Effector CD4-positive, alpha-beta T cell (primary cell): Measurements from ENCODE around the gene PLXND1.
"Not testable (repeated sequence)": the region's sequence is repeated elsewhere in the genome, so short reads cannot be mapped to it uniquely, and the experiment has no call there.

Experiments
- DNase-seq: peaks from one replicate; pipeline ENCODE4 v3.0.0-alpha.2; 2020

The PLXND1 gene

DNA sequence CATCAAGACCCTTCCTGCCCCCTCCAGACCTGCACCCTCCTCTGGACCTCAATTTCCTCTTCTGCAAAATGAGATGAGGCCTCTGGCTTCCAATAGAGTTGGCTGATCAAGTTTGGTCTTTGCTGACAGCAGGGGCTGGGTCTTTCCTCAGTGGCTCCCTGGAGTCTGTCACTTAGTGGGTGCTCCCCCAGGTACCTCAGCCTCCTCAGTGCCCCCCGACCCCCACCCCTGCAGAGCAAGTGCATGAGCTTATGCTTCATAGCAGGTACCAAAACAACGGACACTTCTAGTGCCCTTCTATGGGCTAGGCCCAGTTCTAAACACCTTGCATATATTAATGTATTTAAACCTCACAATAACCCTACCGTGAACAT lies 6.9 kb upstream of the PLXND1 start:
- no peak for DNase-seq

DNA sequence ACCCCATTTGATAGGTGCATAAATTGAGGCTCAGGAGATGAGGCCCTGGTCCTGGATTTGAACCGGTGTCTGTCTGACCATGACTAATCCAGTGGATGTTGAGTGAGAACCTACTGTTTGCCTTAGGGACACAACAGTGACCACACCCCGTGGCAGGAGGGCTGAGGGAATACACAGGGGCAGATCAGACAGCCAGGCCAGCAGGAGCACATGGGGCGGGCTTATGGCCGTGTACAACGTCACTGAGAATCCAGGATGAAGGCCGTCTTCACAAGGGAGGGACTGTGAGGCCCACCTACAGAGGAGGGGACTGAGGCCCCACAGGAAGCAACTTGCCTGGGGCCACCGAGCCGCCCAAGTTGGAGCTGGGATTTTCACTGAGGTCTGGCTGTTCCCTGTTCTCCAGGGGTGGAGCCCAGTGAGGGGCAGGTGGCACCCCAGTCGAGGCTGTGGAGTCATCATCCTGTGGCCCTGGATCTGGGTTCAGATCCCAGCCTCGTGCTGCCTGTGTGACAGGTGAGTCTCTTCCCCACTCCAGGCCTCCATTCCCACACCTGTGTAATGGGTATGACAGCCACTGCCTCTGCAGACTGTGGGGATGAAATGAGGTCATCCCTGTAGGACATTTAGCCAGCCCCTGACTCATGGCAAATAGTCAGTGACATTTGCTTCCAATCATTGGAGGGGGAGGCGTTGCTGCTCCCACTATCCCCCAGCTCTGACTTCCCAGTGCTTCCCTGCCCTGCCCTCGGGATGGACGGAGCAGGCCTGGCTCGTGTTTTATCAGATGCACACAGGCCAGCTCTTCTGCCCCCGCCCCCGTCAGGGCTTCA lies 6.3 kb upstream of the PLXND1 start:
- DNase-seq = no peak

DNA sequence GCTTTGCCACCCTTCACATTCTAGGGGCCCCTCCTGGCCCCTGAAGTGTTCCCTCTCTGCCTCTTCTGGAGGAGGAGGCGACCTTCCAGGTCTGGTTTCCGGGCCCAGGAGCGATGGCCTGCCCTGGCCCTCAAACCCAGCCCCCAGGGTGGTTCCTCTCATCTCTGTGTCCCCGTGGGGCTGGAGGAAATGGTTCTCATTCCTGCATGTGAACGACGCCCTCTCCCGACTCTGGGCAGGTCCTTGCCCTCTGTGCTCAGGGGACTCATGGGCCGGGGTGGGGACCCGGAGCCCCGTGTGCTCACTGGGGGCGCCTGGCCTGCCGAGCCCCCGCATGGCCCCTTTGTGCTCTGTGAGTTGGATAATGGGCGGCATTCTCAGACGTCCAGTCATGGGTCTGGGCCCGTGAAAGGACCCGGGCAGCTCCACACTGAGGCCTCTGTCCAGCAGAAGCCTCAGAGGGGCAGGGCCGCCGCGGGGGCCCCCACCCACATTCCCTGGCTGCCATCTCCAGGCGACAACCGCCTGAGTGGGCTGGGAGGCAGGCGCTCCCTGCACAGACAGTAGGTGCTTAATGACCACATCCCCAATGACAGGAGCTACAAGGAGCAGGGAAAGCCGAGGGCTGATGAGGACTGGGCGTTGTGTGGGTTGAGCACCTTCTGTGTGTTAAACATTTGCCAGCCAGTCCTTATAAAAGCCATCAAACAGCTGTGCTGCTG lies 5.5 kb upstream of the PLXND1 start:
- no peak for DNase-seq

DNA sequence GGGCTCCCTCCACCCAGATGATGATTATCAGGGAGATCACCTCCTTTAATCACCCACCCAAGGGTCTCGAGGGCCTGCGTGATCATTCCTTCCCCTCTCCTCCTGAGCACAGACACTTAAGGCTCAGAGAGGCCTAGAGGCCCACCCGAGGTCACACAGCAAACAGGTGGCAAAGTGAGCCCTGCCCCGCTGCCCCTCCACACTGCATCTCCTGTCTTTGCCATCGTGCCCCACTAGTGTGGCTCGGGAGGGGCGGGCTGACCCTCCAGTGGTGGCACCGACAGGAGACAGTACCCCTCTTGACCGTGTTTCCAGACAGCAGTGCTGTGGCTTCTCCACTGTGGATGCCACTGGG lies 4.9 kb upstream of the PLXND1 start:
- no peak for DNase-seq

DNA sequence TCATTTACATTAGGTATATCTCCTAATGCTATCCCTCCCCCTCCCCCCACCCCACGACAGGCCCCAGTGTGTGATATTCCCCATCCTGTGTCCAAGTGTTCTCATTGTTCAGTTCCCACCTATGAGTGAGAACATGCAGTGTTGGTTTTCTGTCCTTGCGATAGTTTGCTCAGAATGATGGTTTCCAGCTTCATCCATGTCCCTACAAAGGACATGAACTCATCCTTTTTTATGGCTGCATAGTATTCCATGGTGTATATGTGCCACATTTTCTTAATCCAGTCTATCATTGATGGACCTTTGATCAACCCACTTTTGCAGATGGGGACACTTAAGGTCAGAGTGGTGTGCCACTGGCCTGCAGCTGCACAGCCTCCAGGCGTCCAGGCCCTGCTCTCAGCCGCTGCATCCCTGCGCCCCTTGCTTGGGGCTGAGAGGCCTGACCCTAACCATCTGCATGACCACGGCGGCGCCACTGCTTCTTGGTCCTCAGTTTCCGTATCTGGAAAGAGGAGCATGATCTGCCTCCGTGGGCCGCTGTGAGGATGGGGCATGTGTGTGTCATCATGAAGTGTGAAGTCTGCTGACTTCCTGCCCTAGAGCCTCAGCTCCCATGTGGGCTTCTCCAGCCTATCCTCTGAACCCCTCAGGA lies 4.4 kb upstream of the PLXND1 start:
- DNase-seq = not testable (repeated sequence)

DNA sequence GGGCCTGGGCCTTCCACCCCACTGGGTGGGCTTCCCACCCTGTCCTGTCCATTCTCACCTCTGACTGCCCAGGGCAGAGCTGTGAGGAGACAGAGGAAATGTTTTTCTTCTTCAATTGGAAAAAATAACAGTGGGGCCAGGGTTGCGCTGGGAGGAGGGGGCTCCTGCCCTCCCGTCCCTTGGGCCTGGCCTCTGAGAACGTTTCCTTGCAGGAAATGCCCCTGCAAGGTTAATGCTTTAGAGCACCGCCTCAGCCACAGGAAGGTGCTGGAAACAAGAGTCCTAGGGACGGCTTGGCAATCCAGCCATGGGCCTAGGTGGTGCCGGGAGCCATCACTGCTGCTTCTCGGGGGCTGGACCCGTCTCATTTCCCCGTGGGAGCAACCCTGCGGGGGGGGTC lies 3.8 kb upstream of the PLXND1 start:
- DNase-seq = no peak

DNA sequence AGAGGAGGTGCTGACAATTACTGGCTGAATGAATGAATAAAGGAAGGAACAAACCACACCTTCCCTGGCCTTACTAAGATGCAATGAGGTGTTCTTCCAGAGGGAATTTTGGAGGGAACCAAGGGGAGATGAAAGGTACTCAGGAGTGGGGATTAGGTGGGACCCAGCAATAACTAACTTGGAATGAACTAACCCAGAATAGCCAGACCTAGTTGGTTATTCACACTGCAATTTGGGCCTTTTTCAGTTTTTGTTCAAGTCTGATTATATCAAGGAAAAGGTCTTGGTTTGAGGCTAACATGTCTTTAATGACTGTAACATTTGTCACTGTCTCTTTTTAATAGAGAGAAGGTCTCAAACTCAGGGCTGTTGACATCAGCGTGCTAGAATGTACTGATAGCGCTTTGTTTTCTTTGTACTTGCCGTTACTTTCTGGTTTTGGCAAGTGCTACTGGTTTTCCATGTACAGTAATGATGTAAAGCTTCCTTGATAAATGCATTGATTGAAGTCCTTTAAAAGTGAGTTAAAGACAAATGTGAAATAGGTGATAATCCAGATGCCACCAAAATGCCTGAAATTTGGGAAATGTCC lies 3.2 kb upstream of the PLXND1 start:
- DNase-seq = no peak

DNA sequence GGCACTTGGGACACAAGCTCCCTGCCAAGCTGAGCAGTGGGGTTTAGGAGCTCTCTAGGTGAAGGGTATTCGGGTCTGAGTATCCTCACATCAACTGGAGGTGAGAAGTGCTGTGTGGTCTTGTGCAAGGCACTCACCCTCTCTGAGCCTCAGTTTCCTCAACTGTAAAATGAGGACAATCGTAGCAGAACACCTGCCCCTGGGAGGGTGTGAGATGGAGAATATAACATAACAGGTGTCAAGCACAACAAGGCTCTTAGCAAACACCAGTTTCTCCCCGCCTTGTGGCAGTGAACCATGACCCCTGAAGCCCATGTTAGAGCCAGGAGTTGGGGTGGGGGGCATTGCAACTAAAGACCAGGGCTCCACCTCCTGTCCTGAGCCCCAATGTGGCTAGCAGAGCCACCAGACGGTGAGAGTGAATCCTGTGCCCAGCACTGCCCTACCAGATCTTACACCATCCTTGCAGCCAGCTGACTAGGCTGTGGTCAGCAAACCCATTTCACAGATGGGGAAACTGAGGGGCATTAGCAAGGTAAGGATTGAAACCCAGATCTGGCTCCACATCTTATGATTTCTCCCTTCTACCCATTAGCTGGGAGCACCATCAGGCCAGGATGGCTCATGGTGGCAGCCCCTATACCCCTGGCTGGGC lies 2.6 kb upstream of the PLXND1 start:
- DNase-seq = no peak

DNA sequence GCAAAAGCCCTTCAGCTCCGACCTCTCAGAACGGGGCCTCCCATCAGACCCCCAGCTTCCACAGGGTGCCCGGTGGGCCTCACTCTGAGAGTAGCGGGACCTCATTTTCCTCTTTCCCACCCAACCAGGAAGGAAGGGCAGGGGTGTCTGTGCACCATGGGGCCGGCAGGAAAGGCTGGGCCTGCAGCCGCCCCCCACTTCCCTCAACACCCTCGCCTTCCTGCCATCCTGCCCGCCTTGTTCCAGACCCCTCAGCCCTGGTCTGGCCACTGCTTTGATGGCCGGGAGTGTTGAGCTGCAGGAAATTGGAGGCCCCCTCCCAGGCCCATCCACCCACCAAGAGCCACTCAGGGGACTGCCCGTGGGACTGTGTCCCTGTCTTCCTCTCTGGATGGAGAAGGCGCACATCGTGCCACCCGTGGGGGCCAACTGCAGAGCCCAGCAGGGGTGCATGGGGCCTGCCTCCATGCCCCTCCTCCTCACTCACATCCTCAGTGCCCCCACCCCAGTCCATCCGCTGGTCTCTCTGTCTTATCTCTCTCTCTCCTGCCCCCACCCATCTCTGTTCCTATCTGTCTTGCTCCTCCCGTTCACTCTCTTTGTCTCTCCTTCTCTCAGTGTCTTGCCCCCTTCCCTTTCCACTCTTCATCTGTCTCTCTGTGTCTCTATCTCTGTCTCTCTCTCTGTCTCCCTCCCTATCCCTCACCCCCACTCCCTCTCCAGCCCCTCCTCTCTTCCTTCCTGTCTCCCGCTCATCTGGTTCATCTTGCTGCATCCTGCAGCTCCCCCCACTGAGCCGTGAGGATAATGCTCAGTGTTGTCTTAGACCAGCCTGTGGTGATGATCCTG lies 1.8 kb upstream of the PLXND1 start:
- DNase-seq = no peak

DNA sequence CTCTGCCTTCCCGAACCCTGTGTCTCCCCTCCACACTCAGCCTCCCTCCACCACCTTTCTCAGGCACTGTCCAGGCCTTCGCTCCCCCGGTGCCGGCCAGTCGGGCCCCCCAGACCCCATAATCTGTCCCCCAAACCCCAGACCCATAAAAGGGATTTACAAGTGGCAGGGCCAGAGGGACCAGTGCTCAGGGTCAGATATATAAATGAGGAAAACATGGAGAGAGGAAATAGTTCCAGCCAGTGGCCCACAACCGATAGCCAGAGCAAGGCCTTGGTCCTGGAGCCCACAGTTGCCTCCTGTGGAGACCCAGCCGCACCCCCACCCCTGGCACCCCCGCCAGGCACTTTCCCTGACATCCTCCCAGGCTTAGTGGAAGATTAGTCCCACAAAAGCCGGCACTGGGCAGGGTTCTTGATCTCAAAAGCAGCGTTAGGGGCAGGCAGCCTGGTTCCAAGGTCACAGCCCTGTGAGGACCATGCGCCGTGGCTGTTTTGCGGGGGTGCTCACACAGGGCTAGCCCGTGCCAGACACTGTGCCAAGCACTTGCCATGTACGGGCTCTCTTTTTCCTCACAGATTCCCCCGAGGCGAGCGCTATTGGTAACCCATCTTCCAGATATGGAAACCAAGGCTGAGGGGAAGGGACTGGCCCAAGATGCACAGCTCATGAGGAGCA lies 1.1 kb upstream of the PLXND1 start:
- DNase-seq = no peak

DNA sequence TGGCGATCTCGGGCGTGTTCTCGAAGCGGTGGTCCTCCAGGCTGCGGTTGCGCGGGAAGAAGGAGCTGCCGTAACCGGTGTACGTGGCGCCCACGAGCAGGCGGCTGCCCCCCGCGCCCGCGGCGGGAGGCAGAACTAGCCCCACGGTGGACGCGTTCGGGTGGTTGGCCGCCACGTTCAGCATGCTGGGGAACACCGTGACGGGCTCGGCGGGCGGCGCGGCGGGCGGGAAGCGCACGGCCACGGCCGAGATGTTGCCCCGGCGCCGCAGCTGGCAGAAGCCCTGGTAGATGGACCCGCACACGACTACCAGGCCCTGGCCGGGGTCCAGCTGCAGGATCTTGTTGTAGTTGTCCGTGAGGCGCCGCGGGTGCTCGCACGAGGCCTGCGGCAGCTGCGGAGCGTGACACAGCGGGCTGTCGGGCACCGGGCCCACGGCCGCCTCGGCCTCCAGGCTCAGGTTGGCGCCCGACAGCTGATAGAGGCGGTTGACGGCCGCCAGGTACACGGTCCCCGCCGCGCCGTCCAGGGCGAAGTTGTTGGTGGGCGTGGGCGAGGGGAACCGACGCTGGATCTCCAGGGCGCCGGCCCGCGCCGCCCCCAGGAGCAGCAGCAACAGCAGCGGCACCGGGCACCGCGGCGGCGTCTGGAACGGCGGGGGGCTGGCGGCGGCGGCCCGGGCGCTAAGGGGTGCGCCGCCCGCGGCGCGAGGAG lies 397 bp downstream of the PLXND1 start:
- peak; percentile 21 for DNase-seq

DNA sequence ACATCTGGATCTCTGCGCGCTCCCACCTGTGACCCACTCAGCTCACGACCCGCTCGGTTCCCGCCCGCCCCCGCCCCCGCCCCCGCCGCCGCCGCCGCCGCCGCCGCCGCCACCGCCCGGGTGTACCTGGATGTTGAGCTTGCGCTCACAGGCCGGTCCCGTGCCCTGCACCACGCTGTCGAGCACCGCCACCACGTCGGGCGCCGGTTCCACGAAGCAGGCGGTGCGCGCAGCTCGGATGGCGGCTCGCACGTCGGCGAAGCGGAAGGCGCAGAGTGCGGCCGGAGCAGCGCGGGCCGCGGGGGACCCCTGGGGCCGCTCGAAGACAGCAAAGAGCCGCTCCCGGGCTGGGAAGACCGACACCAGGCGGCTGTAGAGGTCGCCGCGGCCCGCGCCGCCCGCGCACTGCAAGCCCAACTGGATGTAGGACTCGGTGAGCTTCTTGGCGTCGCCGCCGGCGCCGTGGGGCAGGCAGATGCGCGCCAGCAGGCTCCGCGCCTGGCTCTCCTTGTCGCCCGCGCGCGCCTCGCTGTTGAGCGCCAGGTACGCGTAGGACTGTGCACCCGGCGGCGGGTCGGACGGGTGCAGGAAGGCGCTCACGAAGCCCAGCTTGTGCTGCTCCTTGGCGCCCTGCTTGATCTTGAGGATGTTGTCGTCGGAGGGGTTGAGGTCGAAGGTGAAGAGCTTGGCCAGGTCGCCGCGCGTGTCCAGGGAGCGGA lies 1.1 kb downstream of the PLXND1 start:
- peak; percentile 30 for DNase-seq

DNA sequence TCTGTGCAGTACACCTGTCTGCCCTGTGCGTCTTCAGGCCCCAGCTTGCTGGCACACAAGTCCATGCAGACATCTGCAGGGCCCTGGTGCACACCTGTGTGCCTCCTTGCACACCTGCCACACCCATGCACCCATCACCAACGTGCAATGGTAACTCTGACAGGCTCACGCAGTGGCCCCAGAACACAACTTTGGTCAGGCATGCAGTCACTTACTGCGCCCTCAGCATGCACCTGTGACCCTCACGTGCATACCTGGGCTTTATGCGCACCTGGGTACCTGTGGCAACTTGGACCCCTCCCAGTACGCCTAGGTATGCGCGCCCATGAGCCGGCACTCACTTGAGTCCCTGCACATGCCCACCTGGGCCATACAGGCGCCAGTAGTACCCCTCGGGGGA lies 1.7 kb downstream of the PLXND1 start:
- DNase-seq = no peak

DNA sequence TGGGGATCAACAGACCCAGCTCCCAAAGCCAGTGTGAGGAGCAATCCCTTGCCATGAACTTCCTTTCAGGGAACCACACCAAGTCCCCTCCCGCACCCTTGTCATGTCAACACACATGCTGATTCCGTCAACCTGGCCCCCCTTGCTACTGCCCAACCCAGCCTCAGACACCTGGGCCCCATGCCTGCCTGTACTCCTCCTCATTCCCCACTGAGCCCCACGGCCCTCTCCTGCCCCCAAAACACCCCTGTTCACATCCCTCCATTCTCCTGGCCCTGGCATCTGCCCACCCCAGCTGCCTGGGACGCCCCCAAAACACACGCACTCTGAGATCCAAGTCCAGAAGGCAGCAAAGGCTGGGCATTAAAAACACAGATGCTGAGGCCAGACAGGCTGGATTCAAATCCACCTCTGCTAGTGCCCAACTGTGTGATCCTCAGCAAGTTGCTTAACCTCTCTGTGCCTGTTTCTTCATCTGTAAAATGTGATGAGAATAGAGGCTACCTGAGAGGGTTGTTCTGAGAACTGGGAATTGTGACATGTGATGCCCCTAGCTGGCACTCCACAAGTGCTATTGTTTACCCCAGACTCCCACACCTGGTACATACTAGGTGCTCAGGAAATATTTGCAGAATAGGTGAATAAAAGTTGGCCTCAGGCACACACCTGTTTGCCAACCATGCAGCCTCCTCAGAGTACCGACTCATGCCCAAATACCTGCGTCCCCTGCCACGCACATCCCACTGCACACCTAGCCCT lies 2.3 kb downstream of the PLXND1 start:
- no peak for DNase-seq

DNA sequence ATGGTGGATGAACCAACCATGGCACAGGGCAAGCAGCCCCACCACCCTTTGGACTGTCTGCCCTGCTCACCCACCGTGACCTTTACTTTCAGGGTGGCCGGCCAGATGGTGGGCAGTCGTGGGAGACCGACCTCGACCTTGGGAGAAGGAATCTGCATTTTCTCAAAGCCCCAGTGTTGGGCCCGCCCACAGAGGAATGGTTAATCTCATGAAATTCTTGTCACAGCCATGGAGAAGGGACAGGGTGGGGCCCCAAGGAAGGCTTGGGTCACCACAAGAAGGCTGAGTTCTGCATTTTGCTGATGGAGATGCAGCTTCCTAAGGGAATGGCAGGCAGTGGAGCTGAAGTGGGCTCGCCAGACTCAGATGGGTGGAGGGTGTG lies 2.9 kb downstream of the PLXND1 start:
- no peak for DNase-seq

DNA sequence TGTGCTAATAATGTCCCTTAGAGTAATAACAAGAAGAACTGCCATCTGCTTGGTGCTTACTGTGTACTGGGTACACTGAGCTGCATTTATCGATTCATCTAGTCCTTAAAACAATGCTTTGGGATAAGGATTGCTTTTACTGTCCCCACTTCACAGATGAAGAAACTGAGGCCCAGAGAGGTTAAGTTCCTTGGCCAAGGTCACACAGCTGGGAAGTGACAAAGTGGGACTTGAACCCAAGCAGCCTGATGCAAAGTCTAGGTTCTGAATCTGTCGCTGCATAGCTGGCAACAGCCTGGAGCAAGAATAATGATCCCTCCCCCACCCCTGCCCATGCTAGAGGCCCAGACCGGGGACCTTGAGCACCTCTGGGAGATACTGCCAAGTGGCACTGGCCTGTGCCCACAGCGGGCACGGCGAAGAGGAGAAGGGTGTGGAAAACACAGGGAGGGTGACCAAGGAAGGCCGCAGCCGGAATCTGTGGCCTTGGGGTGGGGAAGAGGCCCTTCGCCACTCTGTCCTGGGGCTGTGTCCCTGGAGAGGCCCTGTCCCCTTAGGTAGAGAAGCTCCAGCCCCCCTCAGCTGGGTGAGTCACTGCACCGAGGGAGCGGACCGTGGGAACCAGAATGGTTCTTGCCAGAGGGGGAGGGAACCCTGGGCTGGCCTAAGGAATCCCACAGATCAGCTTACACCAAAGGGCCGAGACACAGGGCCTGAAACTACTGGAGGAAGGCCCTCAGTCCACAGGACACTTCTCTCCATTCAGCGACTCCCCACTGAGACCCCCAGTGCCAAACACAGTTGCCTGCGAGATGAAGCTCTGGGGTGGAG lies 3.5 kb downstream of the PLXND1 start:
- DNase-seq = no peak

DNA sequence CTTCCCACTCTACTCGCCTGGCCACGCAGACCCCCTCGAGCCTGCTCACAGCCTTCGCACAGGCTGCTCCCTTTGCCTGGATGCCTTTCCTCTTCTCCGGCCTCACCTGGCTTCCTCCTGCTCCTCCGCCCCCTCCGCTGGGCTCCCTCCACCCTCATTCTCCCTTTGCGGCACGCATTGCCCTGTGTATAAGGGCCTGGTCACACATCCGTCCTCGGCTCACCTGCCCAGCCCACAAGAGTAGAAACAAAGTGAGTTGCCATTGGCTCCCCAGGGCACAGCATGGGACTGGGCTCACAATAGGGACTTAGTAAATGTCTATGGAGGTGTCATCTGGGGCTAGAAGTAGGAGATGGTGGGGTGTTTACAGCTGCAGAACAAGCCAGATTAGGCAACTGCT lies 4.2 kb downstream of the PLXND1 start:
- no peak for DNase-seq

DNA sequence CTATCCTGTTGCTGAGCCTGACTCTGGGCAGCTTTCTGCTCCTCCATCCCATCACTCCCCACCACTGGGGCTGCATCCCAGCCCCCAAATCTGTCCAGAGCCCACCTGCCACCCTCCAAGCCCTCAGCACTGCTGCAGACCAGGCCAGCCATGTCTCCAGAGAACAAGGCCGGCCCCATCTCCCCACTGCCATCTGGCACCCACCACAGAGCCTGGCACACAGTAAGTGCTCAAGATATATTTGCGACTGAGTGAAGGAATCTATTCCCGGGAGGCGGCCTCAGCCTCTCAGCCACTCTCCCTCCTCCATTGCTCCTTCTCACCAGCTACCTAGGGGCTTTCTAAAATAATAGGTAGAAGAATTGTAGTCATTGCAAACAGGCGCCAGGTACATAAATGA lies 4.8 kb downstream of the PLXND1 start:
- DNase-seq = no peak

DNA sequence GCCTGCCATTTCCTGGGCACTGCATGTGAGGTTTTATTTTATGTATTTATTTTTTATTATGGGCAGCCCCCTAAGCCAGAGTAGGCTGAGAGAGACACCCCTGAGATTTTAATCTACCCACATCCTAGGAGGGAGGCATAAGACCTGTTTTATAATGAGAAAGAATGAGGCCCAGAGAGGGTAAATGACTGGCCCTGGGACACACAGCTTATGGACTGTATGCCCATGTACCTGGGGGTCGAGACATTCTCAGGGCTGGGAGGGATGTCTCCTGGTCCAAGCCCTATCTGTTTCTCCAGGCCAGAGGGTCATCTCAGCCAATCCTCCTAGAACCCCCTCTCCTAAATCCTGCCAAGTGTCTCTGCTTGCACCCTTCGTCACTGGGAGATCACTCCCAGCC lies 6.1 kb downstream of the PLXND1 start:
- no peak for DNase-seq
